HL-60 (cell line): ENCODE data around the gene KLK1.

Experiments
- GABPA ChIP-seq: IDR thresholded peaks from 2 replicates; pipeline ENCODE4 v1.6.1; 2012; ENCODE audit warnings: low read depth
- POLR2AphosphoS5 ChIP-seq: IDR thresholded peaks from 2 replicates; pipeline ENCODE4 v1.6.1; 2012; ENCODE audit warnings: low read depth
- SPI1 ChIP-seq: IDR thresholded peaks from 2 replicates; pipeline ENCODE4 v1.6.1; 2012; ENCODE audit warnings: low read depth, mild to moderate bottlenecking, borderline replicate concordance
- TF ChIP-seq, protein P1 (sequence below): IDR thresholded peaks from one replicate; pipeline ENCODE4 v1.5.1; 2011; ENCODE audit warnings: low read length, control low read depth, inconsistent platforms; ENCODE audit not compliant: insufficient read depth

DNA sequence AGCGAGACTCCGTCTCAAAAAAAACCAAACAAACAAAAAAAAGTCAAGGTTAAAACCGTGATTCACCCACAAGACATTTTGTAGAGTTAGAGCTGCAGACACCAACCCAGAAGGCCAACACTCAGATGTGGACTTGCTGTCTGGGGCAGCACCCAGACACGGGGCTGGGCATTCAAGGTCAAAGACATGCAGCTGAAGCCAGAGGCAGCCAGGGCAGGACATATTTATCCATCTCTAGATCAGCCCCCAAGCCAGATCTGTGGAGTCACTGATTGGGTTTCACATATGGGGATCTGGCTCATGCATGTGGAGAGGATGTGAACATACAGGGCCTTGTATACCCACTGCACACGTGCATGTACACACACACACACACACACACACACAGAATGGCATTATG lies 6.2 kb upstream of the KLK1 start:
- TF ChIP-seq POLR2AphosphoS5 (no peak), GABPA (no peak), SPI1 (no peak)
- TF ChIP-seq, protein P1, sequence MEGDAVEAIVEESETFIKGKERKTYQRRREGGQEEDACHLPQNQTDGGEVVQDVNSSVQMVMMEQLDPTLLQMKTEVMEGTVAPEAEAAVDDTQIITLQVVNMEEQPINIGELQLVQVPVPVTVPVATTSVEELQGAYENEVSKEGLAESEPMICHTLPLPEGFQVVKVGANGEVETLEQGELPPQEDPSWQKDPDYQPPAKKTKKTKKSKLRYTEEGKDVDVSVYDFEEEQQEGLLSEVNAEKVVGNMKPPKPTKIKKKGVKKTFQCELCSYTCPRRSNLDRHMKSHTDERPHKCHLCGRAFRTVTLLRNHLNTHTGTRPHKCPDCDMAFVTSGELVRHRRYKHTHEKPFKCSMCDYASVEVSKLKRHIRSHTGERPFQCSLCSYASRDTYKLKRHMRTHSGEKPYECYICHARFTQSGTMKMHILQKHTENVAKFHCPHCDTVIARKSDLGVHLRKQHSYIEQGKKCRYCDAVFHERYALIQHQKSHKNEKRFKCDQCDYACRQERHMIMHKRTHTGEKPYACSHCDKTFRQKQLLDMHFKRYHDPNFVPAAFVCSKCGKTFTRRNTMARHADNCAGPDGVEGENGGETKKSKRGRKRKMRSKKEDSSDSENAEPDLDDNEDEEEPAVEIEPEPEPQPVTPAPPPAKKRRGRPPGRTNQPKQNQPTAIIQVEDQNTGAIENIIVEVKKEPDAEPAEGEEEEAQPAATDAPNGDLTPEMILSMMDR = no peak
